ENCODE data around the gene ACTR10.

GRCh38 chr14:58272588-58273372 is 72.8 kb downstream of the ACTR10 start:
- TF ChIP-seq CTCF (conservative IDR thresholded peaks at IDR 0.05 in 1 of 2, IDR thresholded peaks at IDR 0.05 in 1 of 2; ENCODE audit: extremely low read depth in 1 of 2, insufficient read depth in 1 of 2, low read depth in 1 of 2, low read length in 2 of 2) (peak in 1 of 2 donors; percentile 32), EZH2 (IDR thresholded peaks at IDR 0.05; ENCODE audit: borderline replicate concordance, low read length) (no peak)
